Kidney (tissue), 14 donors: ENCODE measurements around the gene EWSR1. TPM values are rescaled to one million over a fixed set of nuclear protein-coding genes. Genes with fewer than 3 reads are reported as not detected.

Source experiments
- DNase-seq, 5 donors: peaks; one replicate each; pipeline ENCODE4 v3.0.0-alpha.2; 2013 to 2020
- FAIRE-seq: peaks from 2 replicates; lab custom pipeline; 2012; peaks lifted over from hg19 to GRCh38; lab: Jason Lieb, UNC
- H3K27ac ChIP-seq, 2 donors: one replicate each; pipeline ENCODE4 v1.7.0; 2013; ENCODE audit warnings: low read depth in 2 of 2, low read length in 2 of 2, inconsistent platforms in 1 of 2
- H3K27me3 ChIP-seq: one replicate; pipeline ENCODE4 v1.7.1; 2013; ENCODE audit warnings: low read length, inconsistent platforms; ENCODE audit not compliant: control insufficient read depth, insufficient read depth
- H3K36me3 ChIP-seq, 3 donors: one replicate each; pipeline versions ENCODE4 v1.7.0 to v1.7.1; 2013; ENCODE audit warnings: low read length in 3 of 3, control low read depth in 1 of 3, inconsistent platforms in 1 of 3; ENCODE audit not compliant: insufficient read depth in 3 of 3, control insufficient read depth in 2 of 3
- H3K4me1 ChIP-seq, 3 donors: one replicate each; pipeline versions ENCODE4 v1.7.0 to v1.7.1; 2013; ENCODE audit warnings: low read length in 3 of 3, inconsistent platforms in 1 of 3, low read depth in 1 of 3; ENCODE audit not compliant: control insufficient read depth in 2 of 3, insufficient read depth in 2 of 3
- H3K4me3 ChIP-seq, 3 donors: one replicate each; pipeline versions ENCODE4 v1.7.0 to v1.8.1; 2013; ENCODE audit warnings: low read length in 3 of 3, control low read depth in 1 of 3, inconsistent platforms in 1 of 3
- H3K9ac ChIP-seq, 3 donors: one replicate each; pipeline versions ENCODE4 v1.7.0 to v1.7.1; 2013; ENCODE audit warnings: low read length in 3 of 3, control low read depth in 1 of 3, inconsistent platforms in 1 of 3
- H3K9me3 ChIP-seq, 3 donors: one replicate each; pipeline versions ENCODE4 v1.7.0 to v1.7.1; 2013; ENCODE audit warnings: low read length in 3 of 3, control low read depth in 1 of 3, inconsistent platforms in 1 of 3; ENCODE audit not compliant: control insufficient read depth in 2 of 3, insufficient read depth in 1 of 3
- CTCF ChIP-seq: IDR thresholded peaks from 3 replicates; pipeline ENCODE4 v1.5.1; 2012; ENCODE audit warnings: mild to moderate bottlenecking, moderate library complexity, borderline replicate concordance; ENCODE audit not compliant: insufficient read depth; ENCODE audit errors: extremely low read depth
- intact Hi-C: fragments of 100-400 bp; cut with DNase I; formaldehyde crosslinking; loops from one replicate; pipeline ENCODE4 v1.11.1; 2022
- polyA plus RNA-seq: library from polyadenylated mRNA; stranded (reverse); fragments of 350-450 nt; fragmentation: Illumina TruSeq; extraction: RNeasy Lipid Tissue Mini Kit (QIAGEN cat#74804); gene quantifications from one replicate; pipeline ENCODE4 v1.2.3, GENCODE V29; 2014; ENCODE audit warnings: low read depth, low replicate concordance; ENCODE audit not compliant: insufficient read depth
- total RNA-seq: library from RNA; stranded (reverse); fragmentation: NEBNext Ultra II Directional; extraction: Animal tissue kit (Norgen Biotek cat#: 25700); gene quantifications from one replicate; pipeline ENCODE4 v1.2.1, GENCODE V29; 2021
- donor health status: control.
- donor health status: control.
- donor health status: control.
- donor health status: control.
- donor health status: control.
- donor health status: DM: yes; HTN: yes; CAD: no.
- donor health status: Normal renal cell carcinoma (clear cell type).

Gene EWSR1
- total and polyA plus RNA-seq, 2 donors from 2014 or later, result 124 to 214 TPM

- no peak overlapping the region for H3K27ac ChIP-seq
- peak overlapping the region in 1 of 3 donors; percentile 37 for H3K4me3 ChIP-seq
- no peaks in the 10 kb centered on the region for H3K36me3 ChIP-seq
- H3K9ac ChIP-seq, result no peak overlapping the region
- FAIRE-seq, result no peak
- no peak for DNase-seq
- H3K27me3 ChIP-seq, result peaks cover 7% of the 10 kb centered on the region
- H3K9me3 ChIP-seq, result no peaks in the 10 kb centered on the region
- intact Hi-C loops, result no loop called here
- TF ChIP-seq CTCF, result no peak
- H3K4me1 ChIP-seq, result peaks cover 0 to 39% (median 11%) of the 10 kb centered on the region in 3 donors
These were observed 40.8 kb downstream of the EWSR1 start for GRCh38 chr22:29308791-29309262.

- Histone ChIP-seq H3K27me3 (peaks cover 14% of the 10 kb centered on the region), H3K36me3 (no peaks in the 10 kb centered on the region), H3K9ac (no peak overlapping the region), H3K9me3 (no peaks in the 10 kb centered on the region), H3K4me1 (peaks cover 0 to 43% (median 11%) of the 10 kb centered on the region in 3 donors), H3K27ac (no peak overlapping the region), H3K4me3 (peak overlapping the region in 1 of 3 donors; percentile 37)
- FAIRE-seq (no peak), DNase-seq (peak in 1 of 5 donors; percentile 83)
- TF ChIP-seq CTCF, result no peak
- intact Hi-C loops, result no loop called here
These were observed 41.4 kb downstream of the EWSR1 start for GRCh38 chr22:29309332-29310064.

GRCh38 chr22:29310065-29310862 lies 42.2 kb downstream of the EWSR1 start:
- DNase-seq (peak in 2 of 5 donors; percentile 74 to 92), FAIRE-seq (no peak)
- no peak for TF ChIP-seq CTCF
- H3K27ac ChIP-seq, result peak overlapping the region; percentile 55 to 60
- no peak overlapping the region for H3K4me3 ChIP-seq
- no peaks in the 10 kb centered on the region for H3K36me3 ChIP-seq
- peaks cover 16% of the 10 kb centered on the region for H3K27me3 ChIP-seq
- H3K9ac ChIP-seq, result no peak overlapping the region
- intact Hi-C loops, result no loop called here
- H3K4me1 ChIP-seq, result peaks cover 0 to 46% (median 11%) of the 10 kb centered on the region in 3 donors
- no peaks in the 10 kb centered on the region for H3K9me3 ChIP-seq
